SKM-1 (cell line): Measurements from ENCODE around the gene PPEF2.
"Not testable (repeated sequence)": the region's sequence is repeated elsewhere in the genome, so short reads cannot be mapped to it uniquely, and the experiment has no call there.

Source experiments
- DNase-seq: peaks from one replicate; lab custom pipeline; 2025; ENCODE audit not compliant: unreplicated experiment; lab: John Stamatoyannopoulos, UW

Gene PPEF2, protein sequence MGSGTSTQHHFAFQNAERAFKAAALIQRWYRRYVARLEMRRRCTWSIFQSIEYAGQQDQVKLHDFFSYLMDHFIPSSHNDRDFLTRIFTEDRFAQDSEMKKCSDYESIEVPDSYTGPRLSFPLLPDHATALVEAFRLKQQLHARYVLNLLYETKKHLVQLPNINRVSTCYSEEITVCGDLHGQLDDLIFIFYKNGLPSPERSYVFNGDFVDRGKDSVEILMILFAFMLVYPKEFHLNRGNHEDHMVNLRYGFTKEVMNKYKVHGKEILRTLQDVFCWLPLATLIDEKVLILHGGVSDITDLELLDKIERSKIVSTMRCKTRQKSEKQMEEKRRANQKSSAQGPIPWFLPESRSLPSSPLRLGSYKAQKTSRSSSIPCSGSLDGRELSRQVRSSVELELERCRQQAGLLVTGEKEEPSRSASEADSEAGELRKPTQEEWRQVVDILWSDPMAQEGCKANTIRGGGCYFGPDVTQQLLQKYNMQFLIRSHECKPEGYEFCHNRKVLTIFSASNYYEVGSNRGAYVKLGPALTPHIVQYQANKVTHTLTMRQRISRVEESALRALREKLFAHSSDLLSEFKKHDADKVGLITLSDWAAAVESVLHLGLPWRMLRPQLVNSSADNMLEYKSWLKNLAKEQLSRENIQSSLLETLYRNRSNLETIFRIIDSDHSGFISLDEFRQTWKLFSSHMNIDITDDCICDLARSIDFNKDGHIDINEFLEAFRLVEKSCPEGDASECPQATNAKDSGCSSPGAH

DNA sequence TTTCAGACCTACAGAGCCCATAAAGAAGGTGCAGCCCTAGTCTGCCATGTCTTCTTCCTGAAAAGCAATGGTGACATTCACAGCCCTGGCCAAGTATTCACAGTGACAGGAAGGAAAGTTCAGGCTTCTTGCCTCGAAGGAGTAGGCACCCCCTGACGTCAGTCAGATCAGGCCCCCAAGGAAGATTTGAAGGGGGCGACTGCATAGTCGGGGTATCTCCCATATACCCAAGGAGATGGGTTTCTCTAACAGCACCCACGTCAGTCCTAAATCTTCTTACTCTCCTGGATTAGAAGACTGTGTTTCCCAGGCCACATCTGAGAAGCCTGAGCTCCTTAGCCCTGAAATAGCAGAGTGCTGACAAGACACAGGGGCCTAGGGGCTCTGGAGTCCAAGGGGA is at the start of gene PPEF2:
Gene PPEF2 (minus strand): TSS at position 101 of the 400 bp plus-strand sequence. CDS start 6,127 bp downstream, outside the sequence.
- DNase-seq, result no peak

DNA sequence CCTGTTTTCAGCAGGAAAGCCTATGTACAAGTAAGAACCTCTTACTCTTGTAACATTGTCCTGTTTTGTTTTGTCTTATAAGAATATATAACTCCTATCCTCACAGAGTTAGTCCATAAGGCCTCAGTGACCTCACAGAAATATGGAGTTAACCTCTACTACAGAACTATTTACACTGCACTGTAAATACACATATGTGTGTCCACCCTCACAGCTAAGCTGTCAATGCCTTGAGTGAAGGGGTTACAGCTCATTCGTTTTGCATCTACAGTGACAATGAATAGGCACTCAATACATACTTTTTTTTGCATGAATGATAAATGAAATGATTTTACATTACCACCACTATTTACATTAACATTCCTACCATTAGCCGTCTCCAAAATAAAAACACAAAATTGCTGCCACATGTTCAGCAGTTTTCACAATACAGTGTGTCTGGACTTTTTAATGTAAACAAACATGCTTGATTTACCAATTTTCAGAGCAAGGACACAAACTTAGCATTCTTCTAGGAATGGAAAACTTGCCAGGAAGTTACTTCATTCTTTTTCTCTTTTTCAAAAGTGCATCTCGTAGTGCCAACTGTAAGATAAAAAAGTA is 48.1 kb upstream of the PPEF2 start:
- DNase-seq, result no peak

DNA sequence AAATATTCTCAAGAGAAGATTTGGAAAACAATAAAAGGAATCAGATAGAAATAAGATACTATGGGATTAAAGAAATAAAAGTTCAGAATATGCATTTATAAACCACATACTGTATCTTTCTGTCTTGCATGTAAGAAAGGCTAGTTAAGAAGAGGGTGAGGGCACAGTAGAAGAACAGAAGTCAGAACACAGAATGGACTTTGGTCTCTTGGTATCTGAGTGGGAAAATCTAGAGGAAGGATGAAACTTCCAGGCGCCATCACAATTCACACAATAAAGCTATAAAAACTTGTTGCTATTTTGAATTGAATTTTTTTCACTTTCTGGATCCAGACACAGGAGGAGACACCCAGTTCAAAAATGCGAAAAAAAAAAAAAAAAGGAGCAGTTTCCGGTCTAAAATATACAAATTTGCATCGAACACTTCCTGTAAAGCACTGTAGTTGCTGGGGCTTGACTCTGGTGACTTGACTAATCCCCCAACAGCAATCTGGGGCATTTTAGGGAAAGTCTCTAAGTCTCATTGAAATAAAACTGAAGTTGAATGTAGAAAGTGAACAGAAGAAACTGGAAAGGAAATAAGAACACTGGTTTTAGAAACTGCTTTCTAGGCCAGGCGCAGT is 46.7 kb upstream of the PPEF2 start:
- no peak for DNase-seq

GRCh38 chr4:75940692-75941253 is 38.5 kb upstream of the PPEF2 start, which contains the start of gene NAAA:
Gene NAAA, minus strand, starts transcription at chr4:75941013. Its CDS starts 64 bp downstream, at chr4:75940949.
- peak; percentile 24 for DNase-seq

GRCh38 chr4:75939890-75940691 is 37.8 kb upstream of the PPEF2 start:
- DNase-seq, result no peak

- DNase-seq, result no peak
Measured at GRCh38 chr4:75935628-75936027, 33.4 kb upstream of the PPEF2 start.

DNA sequence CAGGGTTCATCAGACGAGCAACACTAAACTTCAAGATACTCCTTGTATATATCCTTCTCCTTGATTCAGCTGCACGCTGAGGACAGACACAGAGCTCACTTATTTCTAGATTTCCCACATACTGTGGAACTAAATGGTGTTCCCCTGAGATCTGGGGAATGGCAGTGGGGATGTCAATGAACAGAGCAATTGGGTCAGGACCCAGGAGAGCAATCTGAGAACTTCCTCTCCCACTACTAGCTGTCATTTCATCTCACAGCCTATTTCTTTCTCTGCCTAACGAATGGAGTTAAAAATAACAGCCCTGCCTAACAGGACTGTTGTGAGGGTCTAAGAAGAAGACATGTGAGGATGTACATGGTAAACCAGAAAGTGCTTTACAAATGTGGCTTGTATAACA is 27.9 kb upstream of the PPEF2 start:
- DNase-seq, result no peak

DNA sequence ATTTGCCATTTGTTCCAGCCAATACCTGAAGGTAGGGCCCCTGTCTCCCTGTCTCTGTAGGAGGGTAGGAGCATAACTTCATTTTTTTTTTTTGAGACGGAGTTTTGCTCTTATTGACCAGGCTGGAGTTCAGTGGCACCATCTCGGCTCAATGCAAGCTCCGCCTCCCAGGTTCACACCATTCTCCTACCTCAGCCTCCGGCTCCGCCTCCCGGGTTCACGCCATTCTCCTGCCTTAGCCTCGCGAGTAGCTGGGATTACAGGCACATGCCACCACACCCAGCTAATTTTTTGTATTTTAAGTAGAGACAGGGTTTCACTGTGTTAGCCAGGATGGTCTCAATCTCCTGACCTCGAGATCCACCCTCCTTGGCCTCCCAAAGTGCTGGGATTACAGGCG is 22.7 kb upstream of the PPEF2 start:
- DNase-seq, result not testable (repeated sequence)

DNA sequence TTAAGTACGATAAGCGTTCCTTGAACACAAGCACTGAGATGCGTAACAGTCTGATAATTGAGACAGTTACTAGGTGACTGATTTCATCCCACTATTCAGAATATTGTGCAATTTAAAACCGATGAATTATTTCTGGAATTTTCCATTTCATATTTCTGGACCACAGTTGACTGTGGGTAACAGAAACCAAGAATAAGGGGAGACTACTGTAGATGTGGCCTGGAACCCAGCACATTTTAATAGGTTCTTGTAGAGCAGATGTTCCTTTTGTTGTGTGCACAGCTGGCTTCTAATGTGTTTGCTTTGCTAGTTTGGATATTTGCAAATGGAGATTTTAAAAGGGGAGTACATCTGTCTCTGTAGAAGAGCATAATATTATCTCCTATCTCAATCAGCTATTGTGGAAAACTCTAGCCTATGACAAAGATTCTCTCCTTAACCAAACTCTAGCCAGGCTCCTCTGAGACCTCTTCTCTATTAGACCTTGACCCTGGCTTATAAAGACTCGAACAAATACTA is 22.1 kb upstream of the PPEF2 start:
- DNase-seq, result no peak

DNA sequence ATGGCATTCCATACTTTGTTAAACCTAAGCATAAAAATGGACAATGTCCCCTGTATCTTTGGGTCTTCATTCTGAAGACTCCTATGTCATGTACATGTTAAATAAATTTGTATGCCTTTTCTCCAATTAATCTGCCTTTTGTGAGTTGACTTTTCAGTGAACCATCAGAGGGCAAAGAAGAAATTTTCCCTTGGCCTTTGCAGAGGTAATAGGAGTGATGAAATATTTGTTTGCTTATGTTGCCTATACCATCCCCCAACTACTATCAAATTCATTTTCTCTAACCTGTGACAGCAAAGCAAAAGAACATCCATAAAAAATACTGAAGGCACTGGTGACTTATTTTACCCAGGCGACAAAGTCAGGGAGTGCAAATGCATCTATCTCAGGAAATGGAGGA is 20.3 kb upstream of the PPEF2 start:
- no peak for DNase-seq

DNA sequence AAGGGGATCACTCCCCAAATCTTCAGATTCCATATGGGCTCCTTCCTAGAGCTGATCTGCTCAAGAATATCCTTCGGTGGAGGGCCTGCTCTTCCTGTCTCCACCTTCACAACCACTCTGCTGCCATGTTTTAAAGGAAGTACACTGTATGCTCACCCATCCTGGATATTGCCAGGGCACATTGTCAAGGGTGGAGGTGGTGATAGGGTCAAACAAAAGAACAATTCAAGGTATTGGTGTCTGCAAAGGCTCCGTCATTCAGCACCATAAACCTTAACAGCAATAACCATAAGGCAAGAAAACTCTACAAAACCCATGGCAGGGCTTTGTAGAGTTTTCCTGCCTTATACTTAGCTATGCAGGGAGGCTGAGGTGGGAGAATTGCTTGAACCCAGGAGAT is 19.7 kb upstream of the PPEF2 start:
- DNase-seq, result no peak

GRCh38 chr4:75920327-75920726 is 18.1 kb upstream of the PPEF2 start:
- no peak for DNase-seq

DNA sequence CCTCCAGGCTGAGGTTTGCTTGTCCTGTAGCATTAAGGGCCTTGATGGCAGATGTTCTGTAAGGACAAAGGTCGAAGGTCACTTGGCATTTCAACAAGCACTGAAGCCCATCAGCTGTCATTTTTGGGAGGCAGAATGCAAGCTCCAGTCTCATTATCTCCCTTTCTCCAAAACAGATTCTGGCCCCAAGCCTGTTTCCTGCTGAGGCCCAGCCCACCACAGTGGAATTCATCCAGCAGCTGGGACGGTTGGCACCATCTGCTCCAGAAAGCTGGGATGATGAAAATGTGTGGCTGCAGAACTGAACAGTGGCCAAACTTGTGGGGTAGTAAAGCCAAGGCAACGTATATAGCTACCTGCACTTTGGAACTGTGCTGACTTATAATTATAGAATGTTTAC is 17.7 kb upstream of the PPEF2 start:
- DNase-seq, result no peak

- peak; percentile 12 for DNase-seq
Measured at GRCh38 chr4:75916091-75916661, 13.9 kb upstream of the PPEF2 start.

GRCh38 chr4:75912968-75913367 is 10.7 kb upstream of the PPEF2 start:
- DNase-seq, result no peak

DNA sequence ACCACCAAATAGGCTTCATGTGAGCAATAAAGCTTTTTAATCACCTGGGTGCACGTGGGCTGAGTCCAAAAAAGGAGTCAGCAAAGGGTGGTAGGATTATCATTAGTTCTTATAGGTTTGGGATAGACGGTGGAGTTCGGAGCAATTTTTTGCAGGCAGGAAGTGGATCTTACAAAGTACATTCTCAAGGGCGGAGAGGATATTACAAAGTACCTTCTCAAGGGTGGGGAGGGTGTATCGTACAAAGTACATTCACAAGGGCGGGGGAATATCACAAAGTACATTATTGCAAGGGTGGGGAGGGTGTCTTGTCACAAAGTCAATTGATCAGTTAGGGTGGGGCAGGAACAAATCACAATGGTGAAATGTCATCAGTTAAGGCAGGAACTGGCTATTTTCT is 8.6 kb upstream of the PPEF2 start:
- DNase-seq, result not testable (repeated sequence)

- DNase-seq, result no peak
Measured at GRCh38 chr4:75909405-75909804, 7.2 kb upstream of the PPEF2 start.

GRCh38 chr4:75908555-75908954 is 6.3 kb upstream of the PPEF2 start:
- peak; percentile 13 for DNase-seq

GRCh38 chr4:75907966-75908365 is 5.7 kb upstream of the PPEF2 start:
- peak; percentile 79 for DNase-seq

DNA sequence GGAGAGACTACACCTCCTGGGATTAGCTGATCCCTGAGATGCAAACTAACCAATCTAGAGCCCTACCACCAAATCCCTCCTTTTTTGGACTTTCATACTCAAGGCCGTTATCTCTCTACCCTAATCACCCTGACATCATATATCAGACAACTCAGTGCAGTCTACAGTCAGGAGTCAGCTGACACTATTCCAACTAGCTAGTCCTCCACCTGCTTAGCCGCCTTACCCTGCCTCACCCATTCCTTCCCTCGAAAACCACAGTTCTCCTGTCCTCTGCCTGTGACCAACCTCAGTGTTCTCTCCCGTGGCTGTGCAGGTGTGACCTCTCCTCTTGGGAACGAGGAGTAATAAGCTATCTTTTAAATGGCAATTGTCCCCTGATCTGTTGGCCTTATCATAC is 1.8 kb upstream of the PPEF2 start:
- no peak for DNase-seq
